ENCODE measurements around the gene COL1A1.

DNA sequence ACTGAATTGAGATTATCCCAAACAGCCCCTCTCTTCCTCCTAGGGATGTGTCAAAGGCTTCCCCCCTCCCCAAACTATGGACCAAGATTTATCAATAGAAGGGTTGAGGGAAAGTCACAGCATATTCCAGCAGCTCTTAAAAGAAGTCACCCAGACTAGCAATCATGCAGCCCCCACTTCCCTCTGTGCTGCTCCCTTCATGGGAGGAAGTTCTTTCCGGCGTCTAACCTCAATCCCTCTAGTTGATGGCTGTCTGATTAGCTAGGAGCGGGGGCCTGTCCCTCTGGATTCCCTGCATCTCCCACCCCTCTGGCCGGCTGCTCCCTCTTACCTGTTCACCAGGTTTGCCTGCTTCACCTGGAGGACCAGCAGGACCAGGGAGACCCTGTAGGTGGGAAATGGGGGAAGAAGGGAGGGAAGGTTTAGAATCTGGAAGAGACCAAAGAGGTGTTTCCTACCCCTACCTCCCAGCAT lies 9.2 kb downstream of the COL1A1 start:
- TF ChIP-seq, protein P1, sequence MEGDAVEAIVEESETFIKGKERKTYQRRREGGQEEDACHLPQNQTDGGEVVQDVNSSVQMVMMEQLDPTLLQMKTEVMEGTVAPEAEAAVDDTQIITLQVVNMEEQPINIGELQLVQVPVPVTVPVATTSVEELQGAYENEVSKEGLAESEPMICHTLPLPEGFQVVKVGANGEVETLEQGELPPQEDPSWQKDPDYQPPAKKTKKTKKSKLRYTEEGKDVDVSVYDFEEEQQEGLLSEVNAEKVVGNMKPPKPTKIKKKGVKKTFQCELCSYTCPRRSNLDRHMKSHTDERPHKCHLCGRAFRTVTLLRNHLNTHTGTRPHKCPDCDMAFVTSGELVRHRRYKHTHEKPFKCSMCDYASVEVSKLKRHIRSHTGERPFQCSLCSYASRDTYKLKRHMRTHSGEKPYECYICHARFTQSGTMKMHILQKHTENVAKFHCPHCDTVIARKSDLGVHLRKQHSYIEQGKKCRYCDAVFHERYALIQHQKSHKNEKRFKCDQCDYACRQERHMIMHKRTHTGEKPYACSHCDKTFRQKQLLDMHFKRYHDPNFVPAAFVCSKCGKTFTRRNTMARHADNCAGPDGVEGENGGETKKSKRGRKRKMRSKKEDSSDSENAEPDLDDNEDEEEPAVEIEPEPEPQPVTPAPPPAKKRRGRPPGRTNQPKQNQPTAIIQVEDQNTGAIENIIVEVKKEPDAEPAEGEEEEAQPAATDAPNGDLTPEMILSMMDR (IDR thresholded peaks at IDR 0.05) = no peak
- no peak for TF ChIP-seq RAD21 (IDR thresholded peaks at IDR 0.05; ENCODE audit: low read length)
- no peak for TF ChIP-seq EP300 (IDR thresholded peaks at IDR 0.05; ENCODE audit: borderline replicate concordance in 1 of 2, low read depth in 1 of 2, low read length in 1 of 2)
- no peak for TF ChIP-seq MXI1 (IDR thresholded peaks at IDR 0.05; ENCODE audit: low read depth, low read length)
- TF ChIP-seq POLR2AphosphoS5 (IDR thresholded peaks at IDR 0.05; ENCODE audit: low read depth, low read length) = no peak
- TF ChIP-seq, protein P2, sequence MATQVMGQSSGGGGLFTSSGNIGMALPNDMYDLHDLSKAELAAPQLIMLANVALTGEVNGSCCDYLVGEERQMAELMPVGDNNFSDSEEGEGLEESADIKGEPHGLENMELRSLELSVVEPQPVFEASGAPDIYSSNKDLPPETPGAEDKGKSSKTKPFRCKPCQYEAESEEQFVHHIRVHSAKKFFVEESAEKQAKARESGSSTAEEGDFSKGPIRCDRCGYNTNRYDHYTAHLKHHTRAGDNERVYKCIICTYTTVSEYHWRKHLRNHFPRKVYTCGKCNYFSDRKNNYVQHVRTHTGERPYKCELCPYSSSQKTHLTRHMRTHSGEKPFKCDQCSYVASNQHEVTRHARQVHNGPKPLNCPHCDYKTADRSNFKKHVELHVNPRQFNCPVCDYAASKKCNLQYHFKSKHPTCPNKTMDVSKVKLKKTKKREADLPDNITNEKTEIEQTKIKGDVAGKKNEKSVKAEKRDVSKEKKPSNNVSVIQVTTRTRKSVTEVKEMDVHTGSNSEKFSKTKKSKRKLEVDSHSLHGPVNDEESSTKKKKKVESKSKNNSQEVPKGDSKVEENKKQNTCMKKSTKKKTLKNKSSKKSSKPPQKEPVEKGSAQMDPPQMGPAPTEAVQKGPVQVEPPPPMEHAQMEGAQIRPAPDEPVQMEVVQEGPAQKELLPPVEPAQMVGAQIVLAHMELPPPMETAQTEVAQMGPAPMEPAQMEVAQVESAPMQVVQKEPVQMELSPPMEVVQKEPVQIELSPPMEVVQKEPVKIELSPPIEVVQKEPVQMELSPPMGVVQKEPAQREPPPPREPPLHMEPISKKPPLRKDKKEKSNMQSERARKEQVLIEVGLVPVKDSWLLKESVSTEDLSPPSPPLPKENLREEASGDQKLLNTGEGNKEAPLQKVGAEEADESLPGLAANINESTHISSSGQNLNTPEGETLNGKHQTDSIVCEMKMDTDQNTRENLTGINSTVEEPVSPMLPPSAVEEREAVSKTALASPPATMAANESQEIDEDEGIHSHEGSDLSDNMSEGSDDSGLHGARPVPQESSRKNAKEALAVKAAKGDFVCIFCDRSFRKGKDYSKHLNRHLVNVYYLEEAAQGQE (IDR thresholded peaks at IDR 0.05; ENCODE audit: low read depth, low read length) = no peak
- TF ChIP-seq EZH2phosphoT487 (IDR thresholded peaks at IDR 0.05; ENCODE audit: borderline replicate concordance, low read depth) = no peak
- TF ChIP-seq RFX5 (IDR thresholded peaks at IDR 0.05; ENCODE audit: low read length) = no peak
- no peak for TF ChIP-seq CHD2 (IDR thresholded peaks at IDR 0.05; ENCODE audit: low read length, partially characterized antibody)
- TF ChIP-seq GABPA (IDR thresholded peaks at IDR 0.05; ENCODE audit: low read depth) = no peak
